Activated T-helper 1 cell treated with anti-CD3 and anti-CD28 coated beads, Interleukin-2, amount 50 U/mL, for 16 hours (primary cell): ENCODE results near the gene TMOD1.
"Not testable (repeated sequence)": the region's sequence is repeated elsewhere in the genome, so short reads cannot be mapped to it uniquely, and the experiment has no call there.

Experiments
- DNase-seq, 2 donors: peaks; one replicate each; pipeline ENCODE4 v3.0.0-alpha.2; 2020; ENCODE audit warnings: low read depth in 1 of 2, low spot score in 1 of 2

TMOD1 gene

DNA sequence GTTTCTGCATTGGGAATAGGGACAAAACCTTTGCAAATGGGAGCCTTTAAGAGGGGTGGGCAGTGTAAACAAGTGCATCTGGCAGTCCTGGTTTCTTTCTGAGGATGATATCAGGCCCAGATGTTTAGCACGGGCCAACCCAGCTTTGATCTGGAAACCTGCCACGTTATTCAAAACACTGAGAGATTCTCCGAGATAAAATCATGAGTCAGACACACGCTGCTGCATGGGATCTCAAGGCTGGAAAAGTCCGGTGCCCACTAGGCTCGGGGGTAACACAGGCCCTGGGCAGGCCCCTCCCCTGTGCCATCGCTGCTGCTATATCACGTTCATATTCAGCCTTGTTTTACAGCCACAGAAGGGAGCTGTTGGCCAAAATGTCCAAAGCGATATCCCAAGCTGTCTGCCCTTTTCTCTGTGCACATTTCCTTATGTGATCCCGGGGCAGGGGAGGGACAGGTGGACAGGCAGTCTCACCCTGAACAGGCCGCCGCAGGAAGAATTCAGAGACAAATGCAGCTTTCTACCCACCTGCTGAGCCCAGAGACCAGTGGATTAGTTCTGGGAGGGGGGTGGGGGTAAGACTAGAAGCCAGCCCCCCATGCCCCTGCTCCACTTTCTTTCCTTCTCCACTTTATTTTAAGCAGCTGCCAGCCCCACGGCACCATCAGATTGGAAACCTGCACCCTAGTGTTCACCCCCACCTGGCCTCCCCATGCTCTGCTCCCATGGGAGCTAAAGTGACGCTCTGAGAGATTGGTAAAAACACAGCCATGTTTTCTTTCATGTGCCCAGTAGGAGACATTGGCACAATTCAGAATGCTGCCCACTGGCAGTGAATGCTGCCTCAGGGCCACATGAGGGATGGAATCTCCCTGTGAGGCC lies 63.1 kb downstream of the TMOD1 start:
- DNase-seq = no peak

DNA sequence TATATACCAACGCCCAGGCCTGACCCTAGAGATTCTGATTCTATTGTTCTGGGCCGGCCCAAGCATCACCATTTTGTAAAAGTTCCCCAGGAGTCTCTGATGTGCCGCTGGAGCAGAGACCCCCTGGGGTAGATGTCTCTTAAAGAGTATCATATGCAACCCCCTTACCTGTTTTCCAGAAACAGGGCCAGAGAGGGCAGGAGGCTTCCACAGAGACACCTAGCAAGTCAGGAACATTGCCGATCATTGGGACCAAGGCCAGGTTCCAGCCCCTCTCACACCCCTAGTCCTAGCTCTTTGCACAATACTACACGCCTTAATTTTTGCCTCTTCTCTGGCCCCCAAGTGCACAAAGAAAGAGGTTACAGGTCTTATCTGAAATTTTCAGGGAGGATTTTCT lies 63.8 kb downstream of the TMOD1 start:
- DNase-seq = no peak

DNA sequence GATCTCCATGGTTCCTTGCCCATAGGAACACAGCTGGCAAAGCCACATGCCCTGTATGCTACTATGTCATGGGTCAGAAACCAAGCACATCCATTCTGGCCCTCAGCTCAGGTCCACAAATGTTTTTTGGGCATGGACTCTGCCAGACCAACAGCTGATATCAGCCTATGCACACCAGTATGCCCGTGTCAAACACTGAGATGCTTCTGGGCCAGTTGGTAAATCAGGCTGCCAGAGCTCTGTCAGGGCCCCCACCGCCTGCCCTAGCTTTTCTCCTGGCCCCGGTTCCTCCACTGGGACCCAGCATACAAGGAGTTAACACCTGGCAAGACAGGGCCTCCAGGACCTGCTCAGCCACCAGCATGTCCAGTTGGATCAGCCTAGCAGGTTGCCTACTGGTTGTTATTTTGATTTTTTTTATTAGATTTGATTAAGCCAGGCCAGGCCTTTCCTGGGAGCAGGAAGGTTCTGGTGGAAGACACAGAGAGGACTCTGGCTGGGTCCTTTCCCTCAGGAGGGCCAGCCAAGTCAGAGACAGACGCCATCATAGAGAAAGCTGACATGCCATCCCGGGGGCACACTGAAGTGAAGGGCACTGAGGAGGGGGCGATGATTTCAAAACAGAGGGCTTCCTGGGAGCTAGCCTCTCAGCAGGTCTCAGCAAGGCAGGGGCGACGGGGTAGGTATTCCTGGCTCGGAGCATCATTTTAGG lies 65.9 kb downstream of the TMOD1 start:
- DNase-seq = no peak

DNA sequence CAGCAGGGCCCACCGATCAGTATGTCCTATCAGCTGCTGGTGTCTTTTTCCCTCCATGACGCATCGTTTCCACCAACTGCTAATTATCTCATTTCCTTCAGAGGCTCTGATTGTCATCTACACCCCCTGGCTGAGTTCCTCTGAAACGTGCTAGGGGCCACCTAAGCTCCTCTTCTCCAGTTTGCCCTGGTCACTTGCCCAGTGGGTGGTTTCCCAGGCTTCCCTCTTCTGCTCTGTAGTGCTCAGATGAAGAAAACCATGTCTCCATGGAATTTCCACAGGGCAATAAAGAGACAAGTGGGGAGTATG lies 66.4 kb downstream of the TMOD1 start:
- no peak for DNase-seq

DNA sequence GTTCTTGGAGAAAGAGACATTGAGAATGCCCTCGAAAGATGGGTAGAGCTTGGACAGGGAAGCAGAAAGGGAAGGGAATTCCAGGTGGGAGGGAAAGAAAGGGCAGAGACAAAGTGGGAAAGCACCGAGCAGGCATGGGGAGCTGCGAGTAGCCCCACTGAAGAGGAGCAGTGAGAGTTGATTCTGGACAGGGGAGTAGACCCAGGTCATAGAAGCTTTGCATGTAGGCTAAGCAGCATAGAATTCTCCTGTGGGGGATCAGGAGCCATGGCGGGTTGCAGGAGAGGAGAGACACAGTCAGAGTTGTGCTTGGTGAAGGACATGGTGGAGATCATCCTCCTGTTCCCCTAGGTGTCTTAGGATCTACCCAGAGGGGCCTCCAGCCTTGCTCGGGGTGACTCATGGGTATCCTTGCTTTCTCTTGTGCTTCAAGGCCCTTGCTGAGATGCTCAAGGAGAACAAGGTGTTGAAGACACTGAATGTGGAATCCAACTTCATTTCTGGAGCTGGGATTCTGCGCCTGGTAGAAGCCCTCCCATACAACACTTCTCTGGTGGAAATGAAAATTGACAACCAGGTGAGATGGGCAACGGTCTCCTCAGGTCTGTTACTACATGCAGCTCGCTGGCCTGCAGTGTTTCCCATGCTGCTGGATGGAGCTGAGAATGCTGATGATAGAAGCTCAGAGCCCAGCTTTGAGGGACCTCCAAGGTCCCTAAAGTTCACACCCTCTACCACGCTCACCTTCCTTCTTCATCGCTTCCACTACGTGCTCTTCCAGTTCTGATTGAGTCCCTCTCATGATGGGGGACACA lies 67.2 kb downstream of the TMOD1 start:
- DNase-seq = no peak

DNA sequence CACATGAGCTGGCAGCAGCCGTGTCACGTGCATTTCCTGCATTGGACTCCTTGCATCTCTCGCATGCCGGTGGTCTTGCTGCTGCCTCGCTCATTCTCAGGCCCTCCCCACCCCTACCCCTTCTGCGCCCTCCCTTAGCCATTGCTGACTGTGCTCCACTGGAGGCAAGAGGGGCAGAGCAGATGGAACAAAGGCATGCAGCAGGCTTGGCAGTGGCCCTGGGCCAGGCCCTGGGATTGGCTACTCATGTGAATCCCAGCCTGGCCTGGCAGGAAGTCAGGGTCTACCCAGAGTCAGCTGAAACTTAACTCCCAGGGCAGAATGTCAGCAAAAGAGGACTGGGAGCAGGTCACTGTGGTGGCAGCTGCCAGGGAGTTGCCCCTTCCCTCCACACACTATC lies 69.4 kb downstream of the TMOD1 start:
- DNase-seq = no peak

DNA sequence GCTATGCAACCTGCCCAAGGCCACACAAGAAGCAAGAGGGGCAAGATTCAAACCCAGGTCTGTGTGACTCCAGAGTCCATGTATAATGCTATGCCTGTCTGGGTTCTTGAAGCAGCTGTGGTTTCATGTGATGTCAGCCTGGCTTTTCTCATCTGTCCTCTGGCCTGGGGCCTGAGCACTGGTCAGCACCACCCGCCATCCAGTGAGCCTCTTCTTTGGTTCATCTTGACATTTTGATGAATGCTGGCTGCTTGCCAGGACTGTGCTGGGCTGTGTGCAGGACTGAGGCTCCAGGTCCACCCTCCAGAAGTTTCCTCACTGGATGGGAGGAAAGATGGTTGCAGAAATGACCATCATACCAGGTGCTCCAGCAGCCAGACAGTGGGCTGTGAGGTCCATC lies 70.2 kb downstream of the TMOD1 start:
- DNase-seq = no peak

DNA sequence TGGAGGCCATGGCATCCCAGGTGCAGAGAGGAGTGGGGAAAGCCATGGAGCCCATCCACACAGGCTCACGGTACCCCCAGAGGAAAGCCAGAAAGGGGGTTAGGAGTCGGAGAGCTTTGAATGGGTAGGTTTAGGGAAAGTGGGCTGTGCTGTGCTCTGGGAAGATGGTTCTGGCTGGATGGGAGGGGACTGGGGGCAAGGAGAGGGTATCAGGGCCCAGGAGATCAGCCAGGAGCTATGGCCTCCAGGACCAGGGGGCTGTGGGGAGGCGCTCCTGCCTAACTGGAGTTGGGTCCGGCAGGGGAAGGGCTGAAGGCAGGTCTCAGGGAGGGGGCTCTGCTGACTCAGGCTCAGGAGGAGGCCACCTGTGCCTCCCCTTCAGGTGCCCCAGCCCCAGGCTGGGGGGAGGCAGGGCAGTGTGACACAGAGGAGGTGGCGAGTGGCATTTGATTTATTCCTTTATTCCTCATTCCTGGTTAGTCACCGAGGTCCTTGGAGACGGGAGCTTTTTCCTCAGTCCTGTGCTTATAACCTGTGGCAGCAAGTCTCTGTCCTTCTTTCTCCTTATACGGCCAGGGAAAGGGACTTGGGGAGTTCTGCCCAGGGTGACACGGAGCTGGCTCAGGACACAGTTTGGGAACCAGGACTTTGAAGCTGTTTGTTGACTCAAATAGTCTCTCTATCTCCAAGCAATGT lies 70.9 kb downstream of the TMOD1 start:
- no peak for DNase-seq

DNA sequence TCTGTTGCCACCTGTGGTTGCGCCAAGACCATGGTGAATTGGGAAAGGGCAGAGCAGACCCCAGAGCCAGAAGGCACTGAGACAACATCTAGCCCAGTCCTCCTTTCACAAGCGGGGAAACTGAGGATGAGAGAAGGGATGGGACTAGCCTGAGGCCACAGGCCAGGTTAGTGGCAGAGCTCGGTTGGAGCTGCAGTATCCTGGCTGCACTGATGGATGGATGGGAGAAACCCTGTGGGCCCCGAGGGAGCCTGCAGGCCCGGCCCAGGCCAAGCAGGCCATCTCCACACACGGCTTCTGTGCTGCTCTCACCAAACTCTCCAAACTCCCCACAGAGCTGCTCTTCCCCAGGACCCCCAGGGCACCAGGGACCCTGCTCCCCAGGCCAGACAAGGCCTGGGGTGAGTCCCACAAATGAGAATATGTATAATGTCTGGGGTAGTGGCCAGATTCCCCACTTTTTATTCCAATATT lies 71.5 kb downstream of the TMOD1 start:
- DNase-seq = no peak

DNA sequence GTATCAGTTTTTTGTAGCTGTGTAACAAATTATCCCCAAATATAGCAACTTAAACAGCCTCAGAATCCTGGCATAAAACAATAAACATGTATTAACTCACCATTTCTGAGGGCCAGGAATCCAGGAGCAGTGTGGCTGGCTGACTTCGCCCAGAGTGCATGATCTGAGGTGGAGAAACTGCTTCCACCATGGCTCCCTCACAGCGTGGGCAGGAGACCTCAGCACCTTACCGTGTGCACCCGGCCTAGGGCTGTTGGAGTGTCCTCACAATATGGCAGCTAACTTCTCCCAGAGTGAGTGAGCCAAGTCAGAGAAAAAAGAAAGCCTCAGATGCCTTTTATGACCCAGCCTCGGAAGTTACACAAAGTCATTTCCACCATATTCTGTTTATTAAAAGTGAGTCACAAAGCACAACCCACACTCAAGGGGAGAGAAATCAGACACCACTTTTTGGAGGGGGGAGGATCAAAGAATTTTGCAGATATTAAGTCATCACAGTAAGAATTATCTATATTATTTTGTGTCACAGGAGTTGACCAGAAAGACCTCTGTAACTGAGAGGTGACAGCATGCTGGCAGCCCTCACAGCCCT lies 72.1 kb downstream of the TMOD1 start:
- no peak for DNase-seq

DNA sequence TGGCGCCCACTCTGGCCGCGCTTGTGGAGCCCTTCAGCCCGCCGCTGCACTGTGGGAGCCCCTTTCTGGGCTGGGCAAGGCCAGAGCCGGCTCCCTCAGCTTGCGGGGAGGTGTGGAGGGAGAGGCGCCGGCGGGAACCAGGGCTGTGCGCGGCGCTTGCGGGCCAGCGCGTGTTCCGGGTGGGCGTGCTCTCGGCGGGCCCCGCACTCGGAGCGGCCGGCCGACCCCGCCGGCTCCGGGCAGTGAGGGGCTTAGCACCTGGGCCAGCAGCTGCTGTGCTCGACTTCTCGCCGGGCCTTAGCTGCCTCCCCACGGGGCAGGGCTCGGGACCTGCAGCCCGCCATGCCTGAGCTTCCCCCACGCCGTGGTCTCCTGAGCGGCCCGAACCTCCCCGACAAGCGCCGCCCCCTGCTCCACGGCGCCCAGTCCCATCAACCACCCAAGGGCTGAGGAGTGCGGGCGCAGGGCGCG lies 72.7 kb downstream of the TMOD1 start:
- not testable (repeated sequence) for DNase-seq

DNA sequence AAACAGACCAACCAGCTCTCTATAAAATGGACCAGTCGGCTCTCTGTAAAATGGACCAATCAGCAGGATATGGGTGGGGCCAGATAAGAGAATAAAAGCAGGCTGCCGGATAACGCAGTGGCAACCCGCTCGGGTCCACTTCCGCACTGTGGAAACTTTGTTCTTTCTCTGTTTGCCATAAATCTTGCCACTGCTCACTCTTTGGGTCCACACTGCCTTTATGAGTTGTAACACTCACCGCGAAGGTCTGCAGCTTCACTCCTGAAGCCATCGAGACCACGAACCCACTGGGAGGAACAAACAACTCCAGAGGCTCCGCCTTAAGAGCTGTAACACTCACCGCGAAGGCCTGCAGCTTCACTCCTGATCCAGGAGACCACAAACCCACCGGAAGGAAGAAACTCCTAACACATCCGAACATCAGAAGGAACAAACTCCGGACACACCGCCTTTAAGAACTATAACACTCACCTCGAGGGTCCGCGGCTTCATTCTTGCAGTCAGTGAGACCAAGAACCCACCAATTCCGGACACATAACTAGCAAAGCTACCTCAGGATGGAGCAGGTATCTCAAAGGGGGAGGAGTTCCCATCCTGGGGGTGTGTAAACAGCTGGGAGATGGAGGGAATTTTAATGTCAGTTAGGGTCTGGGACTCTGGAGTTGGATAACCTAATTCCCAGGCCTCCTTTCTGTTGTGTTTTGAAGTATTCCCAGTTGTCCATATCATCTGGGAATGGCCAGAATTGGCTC lies 73.6 kb downstream of the TMOD1 start:
- not testable (repeated sequence) for DNase-seq

DNA sequence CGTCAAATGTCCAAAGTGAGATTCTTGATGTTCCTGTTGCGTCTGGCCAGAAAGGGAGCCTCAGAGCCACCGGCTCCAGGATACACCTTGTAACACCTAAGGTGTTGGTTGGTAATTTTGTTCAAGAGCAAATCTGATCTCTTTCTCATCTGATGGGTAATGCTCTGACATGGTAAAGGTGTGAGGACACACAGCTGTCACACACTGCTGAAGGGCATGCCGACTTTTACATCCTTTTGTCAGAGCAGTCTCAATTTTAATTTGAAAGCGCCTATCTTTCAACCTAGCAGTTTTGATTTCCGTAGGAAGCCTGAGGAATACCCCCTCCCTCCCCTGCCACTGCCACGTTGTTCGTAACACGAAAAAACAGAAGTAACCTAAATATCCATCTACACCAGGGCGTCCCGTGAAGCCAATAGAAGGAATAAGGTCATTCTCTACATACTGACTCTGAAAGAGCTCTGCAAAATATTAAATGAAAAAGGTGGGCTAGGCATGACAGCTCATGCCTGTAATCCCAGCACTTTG lies 74.3 kb downstream of the TMOD1 start:
- DNase-seq = no peak

DNA sequence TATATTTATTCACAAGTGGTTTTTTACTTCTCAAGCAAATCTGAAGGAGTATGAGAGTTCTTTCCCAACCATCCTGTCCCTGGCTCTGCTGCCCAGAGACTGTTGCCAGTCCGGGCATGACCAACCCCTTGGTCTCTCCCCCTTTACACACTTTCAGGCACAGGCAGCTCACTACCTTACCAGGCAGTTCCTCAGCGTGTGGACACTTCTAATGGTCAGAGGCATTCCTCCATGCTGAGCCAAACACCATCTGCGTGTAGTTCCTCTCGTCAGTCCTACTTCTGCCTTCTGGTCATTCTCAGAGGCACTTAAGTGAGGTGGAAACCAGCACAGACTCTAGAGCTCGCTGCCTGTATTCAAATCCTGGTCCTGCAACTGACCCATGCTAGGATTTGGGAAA lies 75.6 kb downstream of the TMOD1 start:
- no peak for DNase-seq

DNA sequence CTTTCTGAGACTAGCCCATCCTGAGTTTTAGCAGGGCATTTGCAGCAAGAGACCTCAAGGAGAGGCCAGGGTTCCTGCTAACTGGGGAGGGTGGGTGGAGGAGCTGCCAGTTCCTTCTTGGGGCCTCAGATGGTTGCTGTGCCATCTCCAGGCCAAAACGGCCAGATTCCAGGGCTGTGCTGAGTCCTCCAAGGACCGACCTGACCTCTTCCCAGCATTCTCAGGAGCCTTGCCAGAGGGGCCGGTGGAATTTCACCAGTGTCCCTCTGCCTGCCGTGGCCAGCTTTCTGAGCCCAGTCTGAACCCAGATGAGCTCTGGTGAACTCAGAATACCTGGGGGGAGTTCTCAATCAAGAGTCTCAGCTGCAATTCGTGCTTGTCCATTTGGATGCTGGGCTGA lies 77.4 kb downstream of the TMOD1 start:
- no peak for DNase-seq

DNA sequence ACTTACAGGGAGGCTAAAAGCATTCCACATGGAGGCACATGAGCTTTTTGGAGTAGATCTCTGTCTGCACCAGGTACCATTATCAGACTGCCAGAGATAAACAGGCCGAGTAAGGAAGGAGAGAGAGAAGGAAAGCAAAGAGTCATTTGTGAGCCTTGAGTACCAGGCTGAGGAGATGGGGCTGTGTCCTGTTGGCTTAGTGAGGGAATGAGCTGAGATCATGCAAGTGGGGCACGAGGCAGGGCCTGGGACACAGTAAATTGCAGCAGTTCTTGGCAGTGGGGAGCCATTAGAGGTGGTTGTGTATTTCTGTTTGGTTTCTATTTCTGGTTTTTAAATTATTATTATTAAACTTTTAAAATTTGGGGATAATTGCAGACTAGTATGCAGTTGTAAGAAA lies 78.4 kb downstream of the TMOD1 start:
- no peak for DNase-seq

DNA sequence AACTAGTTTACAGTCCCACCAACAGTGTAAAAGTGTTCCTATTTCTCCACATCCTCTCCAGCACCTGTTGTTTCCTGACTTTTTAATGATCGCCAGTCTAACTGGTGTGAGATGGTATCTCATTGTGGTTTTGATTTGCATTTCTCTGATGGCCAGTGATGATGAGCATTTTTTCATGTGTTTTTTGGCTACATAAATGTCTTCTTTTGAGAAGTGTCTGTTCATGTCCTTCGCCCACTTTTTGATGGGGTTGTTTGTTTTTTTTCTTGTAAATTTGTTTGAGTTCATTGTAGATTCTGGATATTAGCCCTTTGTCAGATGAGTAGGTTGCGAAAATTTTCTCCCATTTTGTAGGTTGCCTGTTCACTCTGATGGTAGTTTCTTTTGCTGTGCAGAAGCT lies 80.1 kb downstream of the TMOD1 start:
- not testable (repeated sequence) for DNase-seq

DNA sequence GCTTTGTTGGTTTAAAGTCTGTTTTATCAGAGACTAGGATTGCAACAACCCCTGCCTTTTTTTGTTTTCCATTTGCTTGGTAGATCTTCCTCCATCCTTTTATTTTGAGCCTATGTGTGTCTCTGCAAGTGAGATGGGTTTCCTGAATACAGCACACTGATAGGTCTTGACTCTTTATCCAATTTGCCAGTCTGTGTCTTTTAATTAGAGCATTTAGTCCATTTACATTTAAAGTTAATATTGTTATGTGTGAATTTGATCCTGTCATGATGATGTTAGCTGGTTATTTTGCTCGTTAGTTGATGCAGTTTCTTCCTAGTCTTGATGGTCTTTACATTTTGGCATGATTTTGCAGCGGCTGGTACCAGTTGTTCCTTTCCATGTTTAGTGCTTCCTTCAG lies 83.3 kb downstream of the TMOD1 start:
- DNase-seq = not testable (repeated sequence)

DNA sequence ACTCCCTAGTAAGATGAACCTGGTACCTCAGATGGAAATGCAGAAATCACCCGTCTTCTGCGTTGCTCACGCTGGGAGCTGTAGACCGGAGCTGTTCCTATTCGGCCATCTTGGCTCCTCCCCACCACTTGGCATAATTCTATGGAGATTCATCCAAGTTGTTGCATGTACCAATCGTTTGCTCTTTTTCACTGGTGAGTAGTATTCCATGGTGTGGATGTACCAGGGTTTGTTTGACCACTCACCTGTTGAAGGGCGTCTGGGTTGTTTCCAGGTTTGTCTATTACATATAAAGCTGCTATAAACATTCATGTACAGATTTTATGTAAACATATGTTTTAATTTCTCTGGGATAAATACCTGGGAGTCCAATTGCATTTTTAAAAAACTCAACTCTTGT lies 85.4 kb downstream of the TMOD1 start:
- DNase-seq = not testable (repeated sequence)

DNA sequence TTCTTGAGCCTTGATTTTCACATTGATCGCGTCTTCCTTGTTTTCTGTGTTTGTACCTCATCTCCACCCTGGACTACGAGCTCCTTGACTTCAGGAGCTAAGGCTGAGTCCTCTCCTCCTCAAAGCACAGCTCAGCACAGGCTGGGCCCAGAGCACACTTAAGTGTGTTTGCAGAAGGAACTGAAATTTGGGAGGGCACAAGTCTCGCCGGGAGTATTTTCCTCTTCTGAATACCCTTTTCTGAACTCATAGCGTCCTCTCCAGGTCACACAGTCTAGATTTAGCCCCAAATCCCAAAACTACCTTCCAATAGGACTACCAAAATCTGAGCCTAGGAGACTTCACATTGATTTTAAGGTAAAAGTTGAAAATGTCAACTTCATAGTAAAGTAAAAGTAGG lies 90.1 kb downstream of the TMOD1 start:
- DNase-seq = no peak
